ENCODE measurements around the gene TRIML1.
"Not testable (repeated sequence)": the region's sequence is repeated elsewhere in the genome, so short reads cannot be mapped to it uniquely, and the experiment has no call there.

Gene TRIML1

GRCh38 chr4:188154668-188155405 is 15.6 kb downstream of the TRIML1 start:
- DNase-seq, result no peak

- no peak for DNase-seq
Measured at GRCh38 chr4:188158336-188158735, 19.1 kb downstream of the TRIML1 start.

GRCh38 chr4:188159513-188160226 is 20.4 kb downstream of the TRIML1 start:
- DNase-seq, result not testable (repeated sequence)

GRCh38 chr4:188160406-188160805 is 21.2 kb downstream of the TRIML1 start:
- no peak for DNase-seq

- DNase-seq, result no peak
Measured at GRCh38 chr4:188161167-188161566, 21.9 kb downstream of the TRIML1 start.

- no peak for DNase-seq
Measured at GRCh38 chr4:188162698-188163097, 23.5 kb downstream of the TRIML1 start.

GRCh38 chr4:188168726-188169373 is 29.6 kb downstream of the TRIML1 start:
- no peak for DNase-seq

- DNase-seq, result no peak
Measured at GRCh38 chr4:188171551-188171950, 32.3 kb downstream of the TRIML1 start.

GRCh38 chr4:188175288-188175687 is 36.0 kb downstream of the TRIML1 start:
- DNase-seq, result no peak

- DNase-seq, result no peak
Measured at GRCh38 chr4:188177997-188178675, 38.9 kb downstream of the TRIML1 start.

- no peak for DNase-seq
Measured at GRCh38 chr4:188178806-188179205, 39.6 kb downstream of the TRIML1 start.

GRCh38 chr4:188187106-188187505 is 47.9 kb downstream of the TRIML1 start:
- no peak for DNase-seq

GRCh38 chr4:188190461-188190860 is 51.2 kb downstream of the TRIML1 start:
- no peak for DNase-seq

GRCh38 chr4:188194421-188194820 is 55.2 kb downstream of the TRIML1 start:
- no peak for DNase-seq

- DNase-seq, result no peak
Measured at GRCh38 chr4:188195389-188195985, 56.2 kb downstream of the TRIML1 start.

- no peak for DNase-seq
Measured at GRCh38 chr4:188196134-188196735, 57.0 kb downstream of the TRIML1 start.
